Measurements from ENCODE around the gene AMER1.
"Not testable (repeated sequence)": the region's sequence is repeated elsewhere in the genome, so short reads cannot be mapped to it uniquely, and the experiment has no call there.

Gene AMER1

DNA sequence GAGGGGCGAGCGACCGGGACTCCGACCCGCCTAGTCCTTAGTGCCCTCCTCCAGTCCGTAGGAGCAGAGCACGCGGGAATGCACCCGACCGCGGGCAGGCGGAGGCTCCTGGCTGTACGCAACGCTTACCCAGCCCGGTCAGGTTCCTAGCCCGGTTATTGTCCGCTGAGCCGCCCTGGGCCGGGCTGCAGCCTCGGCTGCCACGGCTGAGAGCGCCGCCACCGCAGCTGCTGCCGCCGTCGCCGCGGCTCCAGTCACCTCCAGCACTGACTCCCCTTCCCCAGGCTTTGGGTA is at the start of gene AMER1:
TSS of gene AMER1 (minus strand) at position 268 of the 294 bp plus-strand sequence. CDS start 12,422 bp downstream, outside the sequence.
- peak in 2 of 4 experiments; percentile 21 to 47 for DNase-seq

DNA sequence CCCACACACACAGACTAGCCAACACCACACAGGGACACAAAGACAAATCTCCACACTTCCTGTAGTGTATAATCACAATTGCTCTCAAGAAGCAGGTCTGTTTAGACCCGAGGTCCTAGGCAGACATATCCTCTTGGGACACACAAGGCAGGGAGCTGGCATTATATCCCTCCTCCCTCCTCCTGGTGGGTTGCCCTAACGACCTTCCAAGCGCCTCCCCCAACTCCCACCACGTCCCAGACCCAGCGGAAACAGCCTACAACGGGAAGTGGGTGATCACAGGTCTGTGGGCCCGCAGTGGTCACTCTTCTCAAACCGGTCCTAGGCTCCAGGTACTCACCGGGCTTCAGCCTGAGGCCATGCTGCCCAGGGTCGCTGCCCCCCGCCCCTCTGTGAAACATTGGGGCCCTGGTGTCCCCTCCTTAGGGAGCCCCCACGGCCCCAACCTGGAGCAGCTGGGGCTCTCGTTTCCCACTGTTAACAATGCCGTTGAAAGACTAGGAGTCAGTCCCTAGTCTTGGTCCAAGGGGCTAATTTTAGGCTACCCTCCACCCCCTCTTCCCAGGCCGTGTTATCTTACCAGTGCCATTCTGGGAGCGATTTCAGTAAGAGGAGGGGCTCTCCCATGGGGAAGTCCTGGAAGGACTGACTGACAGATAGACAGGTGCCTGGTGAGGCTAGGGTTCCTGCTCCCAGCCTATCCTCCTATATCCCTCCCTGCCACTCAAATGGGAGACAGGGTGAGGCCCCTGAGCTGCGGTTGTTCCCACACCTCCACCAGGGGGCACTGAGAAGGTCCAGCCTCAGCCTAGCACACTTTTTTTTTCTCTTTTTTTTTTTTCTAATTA is 24.8 kb upstream of the AMER1 start, which contains the start of gene ASB12:
TSS of gene ASB12 (minus strand) at position 485 of the 848 bp plus-strand sequence. CDS start 4,957 bp downstream, outside the sequence.
- no peak for DNase-seq

DNA sequence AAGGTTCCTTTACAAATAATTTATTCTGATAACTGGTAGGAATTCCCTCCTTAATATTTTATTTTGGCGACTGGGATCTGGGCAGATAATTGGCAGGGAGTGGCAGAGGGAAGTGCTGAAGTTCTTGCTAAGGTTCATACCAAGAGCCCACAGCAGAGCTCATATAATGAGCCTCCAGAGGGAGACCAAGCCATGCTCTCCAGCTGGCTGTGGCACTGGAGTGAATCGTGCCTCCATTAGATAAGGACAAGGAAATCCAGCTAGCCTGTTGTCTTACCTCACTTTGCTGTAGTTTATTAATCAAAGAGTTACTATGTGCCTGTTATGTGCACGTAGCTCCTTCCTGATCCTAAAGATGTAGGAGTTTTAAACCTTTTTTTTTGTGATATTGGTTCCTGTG is 23.6 kb upstream of the AMER1 start:
- DNase-seq = no peak

- no peak for DNase-seq
Observed at GRCh38 chrX:64218023-64218422, 12.5 kb upstream of the AMER1 start.

GRCh38 chrX:64213989-64214388 is 8.5 kb upstream of the AMER1 start:
- not testable (repeated sequence) for DNase-seq

GRCh38 chrX:64206556-64207162 is 1.2 kb upstream of the AMER1 start:
- no peak for DNase-seq

DNA sequence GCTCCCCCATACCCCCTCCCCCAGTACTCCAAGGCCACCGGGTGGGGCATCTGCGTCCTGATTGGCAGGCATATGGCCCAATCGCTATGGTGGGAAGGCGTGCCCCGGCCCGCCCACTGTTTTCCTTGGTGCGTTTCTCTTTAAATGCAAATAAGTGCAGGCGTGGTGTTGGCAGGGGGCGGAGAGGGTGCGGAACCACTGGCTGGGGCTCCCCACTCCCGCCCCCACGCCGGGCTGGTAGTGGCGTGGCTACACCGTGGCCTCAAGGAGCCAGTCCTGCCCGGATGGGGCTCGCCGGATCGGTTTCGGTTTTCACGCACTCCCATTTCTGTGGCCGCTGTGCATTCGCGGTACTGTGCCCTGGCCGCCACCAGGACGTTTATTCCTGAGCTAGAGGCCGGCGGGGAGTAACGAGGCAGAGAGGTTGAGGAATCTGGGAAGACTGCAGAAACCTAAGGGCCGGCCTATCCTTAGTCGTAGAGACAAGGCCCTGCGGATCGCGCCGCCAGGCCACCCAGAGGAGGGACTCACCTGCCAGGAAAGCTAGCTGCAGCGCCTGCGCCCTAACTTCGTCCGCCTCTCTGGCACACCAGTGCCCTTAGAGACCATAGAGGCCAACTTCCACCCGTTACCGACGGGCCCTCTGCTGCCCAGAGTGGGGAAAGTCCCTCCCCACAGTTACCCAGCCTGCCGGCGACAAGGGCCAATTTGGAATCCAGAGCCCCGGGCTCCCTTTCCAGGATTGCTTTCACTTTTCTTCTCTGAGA is 410 bp upstream of the AMER1 start:
- peak; percentile 33 to 80 (median 65) for DNase-seq

- DNase-seq = no peak
Observed at GRCh38 chrX:64204701-64205440, 637 bp downstream of the AMER1 start.

DNA sequence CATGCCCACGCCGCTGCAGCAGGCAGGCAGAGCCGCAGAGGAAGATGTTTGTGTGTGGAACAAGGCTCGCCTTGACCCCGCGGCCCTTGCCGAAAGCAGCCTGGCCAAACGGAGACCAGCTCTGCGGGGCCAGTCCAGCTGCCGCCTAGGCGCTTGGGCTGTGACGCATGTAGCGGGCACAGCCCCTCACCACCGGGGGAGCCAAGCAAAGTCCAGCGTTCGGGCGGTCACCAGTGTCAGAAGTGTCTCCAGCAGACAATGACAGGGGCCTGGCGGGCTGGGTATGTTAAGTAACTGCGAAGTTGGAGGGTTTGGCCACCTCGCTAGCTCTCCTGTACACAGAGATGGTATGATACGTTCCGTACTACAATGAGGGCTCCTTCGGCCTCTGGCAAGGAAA is 1.3 kb downstream of the AMER1 start:
- DNase-seq = no peak

GRCh38 chrX:64202808-64203325 is 2.6 kb downstream of the AMER1 start:
- DNase-seq = no peak

DNA sequence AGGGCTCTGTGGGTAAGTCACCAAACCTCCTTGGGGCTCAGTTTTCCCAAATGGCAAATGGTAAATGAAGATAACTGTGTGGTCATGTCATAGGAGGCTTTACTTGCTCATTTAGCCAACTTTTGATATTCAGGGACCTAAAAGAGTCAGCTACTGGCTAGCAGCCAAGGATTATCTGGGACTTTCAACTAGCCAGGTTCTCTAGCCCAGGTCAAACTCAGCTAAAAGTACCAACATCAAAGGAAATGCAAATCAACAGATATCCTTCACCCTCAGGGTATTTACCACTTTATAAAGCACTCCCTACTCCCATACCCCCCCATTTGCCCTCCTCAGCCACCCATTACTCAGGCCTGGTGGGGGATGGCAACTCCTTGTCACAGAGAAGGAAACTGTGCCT is 7.5 kb downstream of the AMER1 start:
- DNase-seq = no peak

DNA sequence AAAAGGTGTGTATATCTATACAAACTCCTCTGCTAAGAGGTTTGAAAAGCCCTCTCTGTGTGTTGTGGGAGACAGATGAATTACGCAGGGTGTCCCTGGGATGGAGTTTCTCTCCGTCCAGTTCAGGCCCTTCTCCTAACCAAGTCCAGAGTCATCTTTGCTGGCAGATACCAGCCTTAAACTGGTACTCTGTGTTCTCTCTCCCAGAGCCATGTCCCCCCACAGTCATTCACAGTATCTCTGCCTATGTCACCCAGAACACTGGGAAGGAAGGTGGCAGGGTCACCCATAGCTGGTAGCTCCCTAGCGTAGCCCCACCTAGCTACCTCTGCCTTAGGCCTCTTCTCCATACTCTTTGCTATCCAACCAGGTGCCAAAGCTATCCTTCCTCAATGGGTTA is 8.9 kb downstream of the AMER1 start:
- no peak for DNase-seq

DNA sequence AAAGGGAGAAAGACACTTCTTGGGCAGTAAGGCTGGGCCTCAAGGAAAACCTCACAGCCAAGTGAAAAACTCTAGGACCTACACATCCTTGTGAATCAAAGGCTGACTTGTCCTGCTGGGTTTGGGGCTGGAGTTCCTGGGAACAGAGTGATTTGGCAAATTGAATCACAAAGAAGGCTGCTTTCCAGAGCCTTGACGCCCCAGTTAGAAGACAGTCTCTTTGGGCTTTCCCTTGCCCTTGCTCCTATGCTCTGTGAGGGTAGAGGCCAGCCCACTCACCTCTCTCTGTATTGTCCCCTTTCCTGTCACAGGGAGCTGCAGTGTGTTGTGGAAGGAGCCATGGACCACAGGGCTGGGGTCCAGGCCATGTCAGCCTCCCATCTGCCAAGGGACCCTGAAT is 9.6 kb downstream of the AMER1 start:
- DNase-seq = no peak

GRCh38 chrX:64192673-64193072 is 12.8 kb downstream of the AMER1 start:
- no peak for DNase-seq

DNA sequence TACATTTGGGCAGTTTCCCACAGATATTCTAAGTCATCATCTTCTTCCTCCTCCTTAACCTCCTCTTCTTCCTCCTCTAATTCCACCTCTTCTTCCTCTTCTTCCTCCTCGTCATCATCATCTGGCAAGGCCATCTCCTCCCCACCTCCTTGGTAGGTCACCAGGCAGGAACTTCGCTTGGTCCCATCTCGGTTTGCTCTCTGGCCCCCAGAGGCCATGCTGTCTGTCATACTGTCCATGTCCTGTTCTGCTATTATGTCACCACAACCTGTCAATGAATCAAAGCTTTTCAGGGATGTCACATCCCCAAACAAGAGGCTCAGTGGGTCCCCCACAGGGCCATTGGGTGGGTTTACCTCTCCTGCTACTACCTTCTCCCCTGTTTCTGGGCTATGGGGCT is 13.5 kb downstream of the AMER1 start:
- DNase-seq = no peak

- no peak for DNase-seq
Observed at GRCh38 chrX:64191281-64192010, 14.1 kb downstream of the AMER1 start.

- DNase-seq = no peak
Observed at GRCh38 chrX:64190136-64190740, 15.3 kb downstream of the AMER1 start.

- no peak for DNase-seq
Observed at GRCh38 chrX:64188901-64189300, 16.6 kb downstream of the AMER1 start.

- DNase-seq = no peak
Observed at GRCh38 chrX:64187762-64188150, 17.8 kb downstream of the AMER1 start.

GRCh38 chrX:64186974-64187761 is 18.3 kb downstream of the AMER1 start:
- DNase-seq = no peak

- DNase-seq = no peak
Observed at GRCh38 chrX:64184396-64184795, 21.1 kb downstream of the AMER1 start.
